ENCODE data around the gene OR52E4. TPM values are rescaled to one million over a fixed set of nuclear protein-coding genes. Genes with fewer than 3 reads are reported as not detected.

The OR52E4 gene
- total and polyA plus RNA-seq, 4 donors = not detected

DNA sequence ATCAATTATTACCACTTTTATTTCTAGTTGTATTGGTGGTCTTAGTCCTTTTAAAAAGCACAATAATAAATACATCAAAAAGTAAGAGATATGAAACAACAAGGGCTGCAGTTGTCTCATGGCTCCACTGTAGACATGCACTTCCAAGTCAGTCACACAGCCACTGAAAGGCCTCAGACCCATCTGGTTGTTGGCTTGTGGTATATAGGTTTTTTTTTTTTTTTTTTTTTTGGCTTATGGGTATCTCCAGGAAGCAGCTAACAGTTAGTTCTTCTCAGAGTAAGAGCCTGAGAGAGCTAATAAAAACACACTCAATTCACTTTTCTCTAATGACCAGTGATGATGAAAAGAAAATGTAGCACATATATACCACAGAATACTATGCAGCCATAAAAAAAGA, 32.7 kb upstream of the OR52E4 start:
- H3K9ac ChIP-seq (ENCODE audit: low read depth in 1 of 2, low read length in 2 of 2) = no peak overlapping the region
- H3K4me1 ChIP-seq (ENCODE audit: control insufficient read depth in 4 of 4, insufficient read depth in 4 of 4, low read length in 3 of 4) = no peaks in the 10 kb centered on the region
- H3K27ac ChIP-seq (ENCODE audit: low read depth in 1 of 2, low read length in 2 of 2) = no peak overlapping the region

More for the DNA sequence above, 32.7 kb upstream of the OR52E4 start:
- Histone ChIP-seq H3K4me3 (ENCODE audit: low read depth in 1 of 3, low read length in 3 of 3) (no peak overlapping the region), H3K9me3 (ENCODE audit: control insufficient read depth in 4 of 4, low read length in 3 of 4) (peaks cover 0 to 2% (median 0%) of the 10 kb centered on the region in 4 donors), H3K27me3 (ENCODE audit: control insufficient read depth in 4 of 4, insufficient read depth in 4 of 4, low read length in 3 of 4) (peaks cover 0 to 4% (median 0%) of the 10 kb centered on the region in 4 donors), H3K36me3 (ENCODE audit: control insufficient read depth in 4 of 4, insufficient read depth in 3 of 4, low read depth in 1 of 4, low read length in 3 of 4) (no peaks in the 10 kb centered on the region)
- TF ChIP-seq HNF4G (IDR thresholded peaks at IDR 0.05) (no peak), SP1 (IDR thresholded peaks at IDR 0.05) (no peak), FOXA1 (IDR thresholded peaks at IDR 0.05) (no peak), YY1 (IDR thresholded peaks at IDR 0.05) (no peak), GABPA (IDR thresholded peaks at IDR 0.05 in 1 of 2, conservative IDR thresholded peaks at IDR 0.05 in 1 of 2) (no peak), HNF4A (conservative IDR thresholded peaks at IDR 0.05) (no peak), NR2F2 (IDR thresholded peaks at IDR 0.05) (no peak), RXRA (IDR thresholded peaks at IDR 0.05) (no peak), RAD21 (IDR thresholded peaks at IDR 0.05) (no peak), CTCF (IDR thresholded peaks at IDR 0.05; ENCODE audit: low read depth, low read length, missing input control) (no peak), EGR1 (IDR thresholded peaks at IDR 0.05; ENCODE audit: low read depth in 2 of 2) (no peak), FOXA2 (IDR thresholded peaks at IDR 0.05) (no peak), JUND (IDR thresholded peaks at IDR 0.05) (no peak)
- TF ChIP-seq, protein P1, sequence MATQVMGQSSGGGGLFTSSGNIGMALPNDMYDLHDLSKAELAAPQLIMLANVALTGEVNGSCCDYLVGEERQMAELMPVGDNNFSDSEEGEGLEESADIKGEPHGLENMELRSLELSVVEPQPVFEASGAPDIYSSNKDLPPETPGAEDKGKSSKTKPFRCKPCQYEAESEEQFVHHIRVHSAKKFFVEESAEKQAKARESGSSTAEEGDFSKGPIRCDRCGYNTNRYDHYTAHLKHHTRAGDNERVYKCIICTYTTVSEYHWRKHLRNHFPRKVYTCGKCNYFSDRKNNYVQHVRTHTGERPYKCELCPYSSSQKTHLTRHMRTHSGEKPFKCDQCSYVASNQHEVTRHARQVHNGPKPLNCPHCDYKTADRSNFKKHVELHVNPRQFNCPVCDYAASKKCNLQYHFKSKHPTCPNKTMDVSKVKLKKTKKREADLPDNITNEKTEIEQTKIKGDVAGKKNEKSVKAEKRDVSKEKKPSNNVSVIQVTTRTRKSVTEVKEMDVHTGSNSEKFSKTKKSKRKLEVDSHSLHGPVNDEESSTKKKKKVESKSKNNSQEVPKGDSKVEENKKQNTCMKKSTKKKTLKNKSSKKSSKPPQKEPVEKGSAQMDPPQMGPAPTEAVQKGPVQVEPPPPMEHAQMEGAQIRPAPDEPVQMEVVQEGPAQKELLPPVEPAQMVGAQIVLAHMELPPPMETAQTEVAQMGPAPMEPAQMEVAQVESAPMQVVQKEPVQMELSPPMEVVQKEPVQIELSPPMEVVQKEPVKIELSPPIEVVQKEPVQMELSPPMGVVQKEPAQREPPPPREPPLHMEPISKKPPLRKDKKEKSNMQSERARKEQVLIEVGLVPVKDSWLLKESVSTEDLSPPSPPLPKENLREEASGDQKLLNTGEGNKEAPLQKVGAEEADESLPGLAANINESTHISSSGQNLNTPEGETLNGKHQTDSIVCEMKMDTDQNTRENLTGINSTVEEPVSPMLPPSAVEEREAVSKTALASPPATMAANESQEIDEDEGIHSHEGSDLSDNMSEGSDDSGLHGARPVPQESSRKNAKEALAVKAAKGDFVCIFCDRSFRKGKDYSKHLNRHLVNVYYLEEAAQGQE (IDR thresholded peaks at IDR 0.05) = no peak
- TF ChIP-seq, protein P2, sequence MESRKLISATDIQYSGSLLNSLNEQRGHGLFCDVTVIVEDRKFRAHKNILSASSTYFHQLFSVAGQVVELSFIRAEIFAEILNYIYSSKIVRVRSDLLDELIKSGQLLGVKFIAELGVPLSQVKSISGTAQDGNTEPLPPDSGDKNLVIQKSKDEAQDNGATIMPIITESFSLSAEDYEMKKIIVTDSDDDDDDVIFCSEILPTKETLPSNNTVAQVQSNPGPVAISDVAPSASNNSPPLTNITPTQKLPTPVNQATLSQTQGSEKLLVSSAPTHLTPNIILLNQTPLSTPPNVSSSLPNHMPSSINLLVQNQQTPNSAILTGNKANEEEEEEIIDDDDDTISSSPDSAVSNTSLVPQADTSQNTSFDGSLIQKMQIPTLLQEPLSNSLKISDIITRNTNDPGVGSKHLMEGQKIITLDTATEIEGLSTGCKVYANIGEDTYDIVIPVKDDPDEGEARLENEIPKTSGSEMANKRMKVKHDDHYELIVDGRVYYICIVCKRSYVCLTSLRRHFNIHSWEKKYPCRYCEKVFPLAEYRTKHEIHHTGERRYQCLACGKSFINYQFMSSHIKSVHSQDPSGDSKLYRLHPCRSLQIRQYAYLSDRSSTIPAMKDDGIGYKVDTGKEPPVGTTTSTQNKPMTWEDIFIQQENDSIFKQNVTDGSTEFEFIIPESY (IDR thresholded peaks at IDR 0.05) = no peak
- TF ChIP-seq, protein P3, sequence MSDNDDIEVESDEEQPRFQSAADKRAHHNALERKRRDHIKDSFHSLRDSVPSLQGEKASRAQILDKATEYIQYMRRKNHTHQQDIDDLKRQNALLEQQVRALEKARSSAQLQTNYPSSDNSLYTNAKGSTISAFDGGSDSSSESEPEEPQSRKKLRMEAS (IDR thresholded peaks at IDR 0.05) = no peak
- no peak for DNase-seq (ENCODE audit: low spot score)

All from liver (tissue), 9 donors.